GM23338 (cell line): Measurements from ENCODE around the gene GALNT13. TPM values are rescaled to one million over a fixed set of nuclear protein-coding genes. Genes with fewer than 3 reads are reported as not detected.

ENCODE experiments used
- ATAC-seq: fragments of 200-7000 bp; cut with Tn5 transposase; 3 replicates; pipeline ENCODE4 v1.9.1; 2020
- DNase-seq: peaks from one replicate; pipeline ENCODE4 v3.0.0-alpha.2; 2015; ENCODE audit warnings: low spot score
- H2AFZ ChIP-seq: fragments of 200-600 bp; sonication (generic); 2 replicates; pipeline ENCODE4 v1.8.0; 2016; ENCODE audit warnings: antibody characterized with exemption, mild to moderate bottlenecking, moderate library complexity
- H3F3A ChIP-seq: fragments of 200-600 bp; sonication (generic); replicated peaks from 2 replicates; pipeline ENCODE4 v1.8.0; 2017; ENCODE audit warnings: antibody characterized with exemption, mixed run types, low read depth
- H3K27ac ChIP-seq: fragments of 200-600 bp; sonication (generic); 2 replicates; pipeline ENCODE4 v1.6.1; 2016; ENCODE audit warnings: low read depth
- H3K27me3 ChIP-seq: fragments of 200-600 bp; sonication (generic); 2 replicates; pipeline ENCODE4 v1.8.0; 2016; ENCODE audit warnings: mild to moderate bottlenecking, mixed run types, moderate library complexity; ENCODE audit not compliant: insufficient read depth
- H3K36me3 ChIP-seq: fragments of 200-600 bp; sonication (generic); 2 replicates; pipeline ENCODE4 v1.8.0; 2016; ENCODE audit warnings: mild to moderate bottlenecking; ENCODE audit not compliant: insufficient read depth
- H3K4me1 ChIP-seq: fragments of 200-600 bp; sonication (generic); 2 replicates; pipeline ENCODE4 v1.8.0; 2016; ENCODE audit warnings: mild to moderate bottlenecking, moderate library complexity; ENCODE audit not compliant: insufficient read depth
- H3K4me2 ChIP-seq: fragments of 200-600 bp; sonication (generic); 2 replicates; pipeline ENCODE4 v1.7.1; 2017; ENCODE audit warnings: mixed run types
- H3K4me3 ChIP-seq: fragments of 200-600 bp; sonication (generic); 2 replicates; pipeline ENCODE4 v1.6.1; 2016; ENCODE audit warnings: mixed run types
- H3K79me2 ChIP-seq: fragments of 200-600 bp; sonication (generic); replicated peaks from 2 replicates; pipeline ENCODE4 v1.8.0; 2017; ENCODE audit warnings: mild to moderate bottlenecking; ENCODE audit not compliant: insufficient read depth
- H3K9me2 ChIP-seq: fragments of 200-600 bp; sonication (generic); 2 replicates; pipeline ENCODE4 v1.8.0; 2017; ENCODE audit not compliant: insufficient read depth
- H4K20me1 ChIP-seq: fragments of 200-600 bp; sonication (generic); replicated peaks from 2 replicates; pipeline ENCODE4 v1.8.0; 2017; ENCODE audit warnings: mild to moderate bottlenecking; ENCODE audit not compliant: insufficient read depth
- H3K27ac Mint-ChIP-seq: 2 replicates; pipeline ENCODE4 v1.8.0; 2020; ENCODE audit warnings: inconsistent platforms, mild to moderate bottlenecking, moderate library complexity, mixed read lengths
- H3K27me3 Mint-ChIP-seq: 3 replicates; pipeline ENCODE4 v1.8.0; 2022; ENCODE audit warnings: low read depth, mild to moderate bottlenecking, moderate library complexity, mixed read lengths, inconsistent platforms; ENCODE audit not compliant: insufficient read depth, poor library complexity
- H3K36me3 Mint-ChIP-seq: 3 replicates; pipeline ENCODE4 v1.8.0; 2021; ENCODE audit warnings: low read depth, mild to moderate bottlenecking, inconsistent platforms, moderate library complexity, mixed read lengths
- H3K4me1 Mint-ChIP-seq: 3 replicates; pipeline ENCODE4 v1.8.0; 2020; ENCODE audit warnings: mild to moderate bottlenecking, inconsistent platforms, mixed read lengths
- H3K4me3 Mint-ChIP-seq: 3 replicates; pipeline ENCODE4 v1.8.0; 2021; ENCODE audit warnings: moderate library complexity, mild to moderate bottlenecking, inconsistent platforms, mixed read lengths
- H3K9me3 Mint-ChIP-seq: 3 replicates; pipeline ENCODE4 v1.8.0; 2020; ENCODE audit warnings: moderate library complexity, mild to moderate bottlenecking, inconsistent platforms, mixed read lengths
- CREB1 ChIP-seq: fragments of 250-450 bp; sonication (Bioruptor Pico); IDR thresholded peaks from 2 replicates; pipeline ENCODE4 v1.5.0; 2020; ENCODE audit warnings: low read depth, mild to moderate bottlenecking, moderate library complexity
- EZH2 ChIP-seq: fragments of 200-600 bp; sonication (generic); IDR thresholded peaks from one replicate; pipeline ENCODE4 v1.8.0; 2017; ENCODE audit warnings: antibody characterized with exemption, mild to moderate bottlenecking, low read depth; ENCODE audit not compliant: unreplicated experiment
- NANOG ChIP-seq: IDR thresholded peaks from 2 replicates; pipeline ENCODE4 v1.6.1; 2016; ENCODE audit warnings: antibody characterized with exemption, borderline replicate concordance
- POLR2AphosphoS5 ChIP-seq: IDR thresholded peaks from 2 replicates; pipeline ENCODE4 v1.6.1; 2016; ENCODE audit warnings: antibody characterized with exemption, low read depth
- ZNF331 ChIP-seq: fragments of 250-450 bp; sonication (Bioruptor Pico); IDR thresholded peaks from 2 replicates; pipeline ENCODE4 v1.5.0; 2020; ENCODE audit warnings: low read depth, mild to moderate bottlenecking, moderate library complexity
- polyA plus RNA-seq: library from polyadenylated mRNA; unstranded; fragments of >200 nt; fragmentation: Nextera tagmentation; extraction: Ambion mirVana; gene quantifications from 2 replicates; pipeline ENCODE4 v1.2.1, GENCODE V29; 2016
- total RNA-seq: library from RNA; depleted of rRNA; stranded (reverse); fragments of >200 nt; shearing (Covaris generic); gene quantifications from 2 replicates; pipeline ENCODE4 v1.2.3, GENCODE V29; 2014
- TF ChIP-seq, protein P1 (sequence below): fragments of 250-450 bp; sonication (Bioruptor Pico); IDR thresholded peaks from 2 replicates; pipeline ENCODE4 v1.5.0; 2020; ENCODE audit warnings: mild to moderate bottlenecking, moderate library complexity
- TF ChIP-seq, protein P2 (sequence below), 2 experiments: fragments of 200-600 bp in 1 of 2; sonication (generic) in 1 of 2; conservative IDR thresholded peaks; 2 replicates each; pipeline versions ENCODE4 v1.5.1 to v1.6.1; 2016 to 2017; ENCODE audit warnings: antibody characterized with exemption in 2 of 2, low read depth in 2 of 2, mild to moderate bottlenecking in 2 of 2, moderate library complexity in 1 of 2

The GALNT13 gene
- total and polyA plus RNA-seq, 2 experiments from 2014 or later = 3.5 to 5.2 TPM

DNA sequence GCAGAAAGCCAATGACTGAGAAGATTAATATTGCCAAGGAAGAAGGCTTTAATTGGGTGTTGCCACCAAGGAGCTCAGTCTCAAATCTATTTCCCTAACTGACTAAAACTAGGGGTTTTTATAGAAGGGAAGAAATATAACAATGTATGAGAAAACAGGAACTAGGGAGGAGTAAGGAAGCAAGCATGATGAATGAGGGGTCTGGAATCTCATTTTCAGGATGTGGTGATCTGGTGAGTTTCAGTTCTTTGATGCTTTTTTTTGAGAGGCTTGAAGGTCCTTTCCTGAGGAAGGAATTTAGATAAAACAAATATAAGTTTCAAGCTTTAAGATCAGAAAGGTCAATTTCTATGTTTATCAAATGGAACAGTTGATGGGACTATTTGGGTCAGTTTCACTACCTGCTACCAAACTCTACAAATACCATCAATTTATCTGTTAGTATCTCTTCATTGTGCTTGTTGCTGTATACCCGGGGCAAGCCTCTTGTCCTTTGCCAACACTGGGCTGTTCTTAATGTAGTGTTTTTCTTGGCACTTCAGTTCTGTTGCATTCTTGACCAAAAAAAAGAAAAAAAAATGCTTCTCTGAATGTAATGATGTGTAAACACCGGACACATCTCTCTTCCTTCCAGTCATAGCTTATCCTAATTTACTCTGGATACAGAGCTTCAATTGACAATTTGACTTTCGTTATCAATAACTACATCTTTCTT, 357.0 kb downstream of the GALNT13 start:
- Mint-ChIP-seq H3K4me1 (no peaks in the 10 kb centered on the region), H3K9me3 (no peaks in the 10 kb centered on the region), H3K27ac (no peak overlapping the region), H3K36me3 (no peaks in the 10 kb centered on the region), H3K27me3 (no peaks in the 10 kb centered on the region), H3K4me3 (no peak overlapping the region)
- Histone ChIP-seq H3K36me3 (no peaks in the 10 kb centered on the region), H3K9me2 (no peaks in the 10 kb centered on the region), H3K79me2 (no peaks in the 10 kb centered on the region), H3K4me2 (no peak overlapping the region), H3K27me3 (no peaks in the 10 kb centered on the region), H4K20me1 (no peaks in the 10 kb centered on the region), H3K4me3 (no peak overlapping the region), H3K4me1 (no peaks in the 10 kb centered on the region), H3K27ac (no peak overlapping the region), H3F3A (no peaks in the 10 kb centered on the region), H2AFZ (no peak overlapping the region)
- ATAC-seq (no peak), DNase-seq (no peak)
- no peak for TF ChIP-seq NANOG
- no peak for TF ChIP-seq CREB1 (CRISPR knock-in tag)
- no peak for TF ChIP-seq EZH2
- TF ChIP-seq, protein P1, sequence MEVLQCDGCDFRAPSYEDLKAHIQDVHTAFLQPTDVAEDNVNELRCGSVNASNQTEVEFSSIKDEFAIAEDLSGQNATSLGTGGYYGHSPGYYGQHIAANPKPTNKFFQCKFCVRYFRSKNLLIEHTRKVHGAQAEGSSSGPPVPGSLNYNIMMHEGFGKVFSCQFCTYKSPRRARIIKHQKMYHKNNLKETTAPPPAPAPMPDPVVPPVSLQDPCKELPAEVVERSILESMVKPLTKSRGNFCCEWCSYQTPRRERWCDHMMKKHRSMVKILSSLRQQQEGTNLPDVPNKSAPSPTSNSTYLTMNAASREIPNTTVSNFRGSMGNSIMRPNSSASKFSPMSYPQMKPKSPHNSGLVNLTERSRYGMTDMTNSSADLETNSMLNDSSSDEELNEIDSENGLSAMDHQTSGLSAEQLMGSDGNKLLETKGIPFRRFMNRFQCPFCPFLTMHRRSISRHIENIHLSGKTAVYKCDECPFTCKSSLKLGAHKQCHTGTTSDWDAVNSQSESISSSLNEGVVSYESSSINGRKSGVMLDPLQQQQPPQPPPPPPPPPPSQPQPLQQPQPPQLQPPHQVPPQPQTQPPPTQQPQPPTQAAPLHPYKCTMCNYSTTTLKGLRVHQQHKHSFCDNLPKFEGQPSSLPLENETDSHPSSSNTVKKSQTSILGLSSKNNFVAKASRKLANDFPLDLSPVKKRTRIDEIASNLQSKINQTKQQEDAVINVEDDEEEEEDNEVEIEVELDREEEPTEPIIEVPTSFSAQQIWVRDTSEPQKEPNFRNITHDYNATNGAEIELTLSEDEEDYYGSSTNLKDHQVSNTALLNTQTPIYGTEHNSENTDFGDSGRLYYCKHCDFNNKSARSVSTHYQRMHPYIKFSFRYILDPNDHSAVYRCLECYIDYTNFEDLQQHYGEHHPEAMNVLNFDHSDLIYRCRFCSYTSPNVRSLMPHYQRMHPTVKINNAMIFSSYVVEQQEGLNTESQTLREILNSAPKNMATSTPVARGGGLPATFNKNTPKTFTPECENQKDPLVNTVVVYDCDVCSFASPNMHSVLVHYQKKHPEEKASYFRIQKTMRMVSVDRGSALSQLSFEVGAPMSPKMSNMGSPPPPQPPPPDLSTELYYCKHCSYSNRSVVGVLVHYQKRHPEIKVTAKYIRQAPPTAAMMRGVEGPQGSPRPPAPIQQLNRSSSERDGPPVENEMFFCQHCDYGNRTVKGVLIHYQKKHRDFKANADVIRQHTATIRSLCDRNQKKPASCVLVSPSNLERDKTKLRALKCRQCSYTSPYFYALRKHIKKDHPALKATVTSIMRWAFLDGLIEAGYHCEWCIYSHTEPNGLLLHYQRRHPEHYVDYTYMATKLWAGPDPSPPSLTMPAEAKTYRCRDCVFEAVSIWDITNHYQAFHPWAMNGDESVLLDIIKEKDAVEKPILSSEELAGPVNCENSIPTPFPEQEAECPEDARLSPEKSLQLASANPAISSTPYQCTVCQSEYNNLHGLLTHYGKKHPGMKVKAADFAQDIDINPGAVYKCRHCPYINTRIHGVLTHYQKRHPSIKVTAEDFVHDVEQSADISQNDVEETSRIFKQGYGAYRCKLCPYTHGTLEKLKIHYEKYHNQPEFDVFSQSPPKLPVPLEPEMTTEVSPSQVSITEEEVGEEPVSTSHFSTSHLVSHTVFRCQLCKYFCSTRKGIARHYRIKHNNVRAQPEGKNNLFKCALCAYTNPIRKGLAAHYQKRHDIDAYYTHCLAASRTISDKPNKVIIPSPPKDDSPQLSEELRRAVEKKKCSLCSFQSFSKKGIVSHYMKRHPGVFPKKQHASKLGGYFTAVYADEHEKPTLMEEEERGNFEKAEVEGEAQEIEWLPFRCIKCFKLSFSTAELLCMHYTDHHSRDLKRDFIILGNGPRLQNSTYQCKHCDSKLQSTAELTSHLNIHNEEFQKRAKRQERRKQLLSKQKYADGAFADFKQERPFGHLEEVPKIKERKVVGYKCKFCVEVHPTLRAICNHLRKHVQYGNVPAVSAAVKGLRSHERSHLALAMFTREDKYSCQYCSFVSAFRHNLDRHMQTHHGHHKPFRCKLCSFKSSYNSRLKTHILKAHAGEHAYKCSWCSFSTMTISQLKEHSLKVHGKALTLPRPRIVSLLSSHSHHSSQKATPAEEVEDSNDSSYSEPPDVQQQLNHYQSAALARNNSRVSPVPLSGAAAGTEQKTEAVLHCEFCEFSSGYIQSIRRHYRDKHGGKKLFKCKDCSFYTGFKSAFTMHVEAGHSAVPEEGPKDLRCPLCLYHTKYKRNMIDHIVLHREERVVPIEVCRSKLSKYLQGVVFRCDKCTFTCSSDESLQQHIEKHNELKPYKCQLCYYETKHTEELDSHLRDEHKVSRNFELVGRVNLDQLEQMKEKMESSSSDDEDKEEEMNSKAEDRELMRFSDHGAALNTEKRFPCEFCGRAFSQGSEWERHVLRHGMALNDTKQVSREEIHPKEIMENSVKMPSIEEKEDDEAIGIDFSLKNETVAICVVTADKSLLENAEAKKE (CRISPR knock-in tag) = no peak
- TF ChIP-seq ZNF331 = no peak
- TF ChIP-seq, protein P2, sequence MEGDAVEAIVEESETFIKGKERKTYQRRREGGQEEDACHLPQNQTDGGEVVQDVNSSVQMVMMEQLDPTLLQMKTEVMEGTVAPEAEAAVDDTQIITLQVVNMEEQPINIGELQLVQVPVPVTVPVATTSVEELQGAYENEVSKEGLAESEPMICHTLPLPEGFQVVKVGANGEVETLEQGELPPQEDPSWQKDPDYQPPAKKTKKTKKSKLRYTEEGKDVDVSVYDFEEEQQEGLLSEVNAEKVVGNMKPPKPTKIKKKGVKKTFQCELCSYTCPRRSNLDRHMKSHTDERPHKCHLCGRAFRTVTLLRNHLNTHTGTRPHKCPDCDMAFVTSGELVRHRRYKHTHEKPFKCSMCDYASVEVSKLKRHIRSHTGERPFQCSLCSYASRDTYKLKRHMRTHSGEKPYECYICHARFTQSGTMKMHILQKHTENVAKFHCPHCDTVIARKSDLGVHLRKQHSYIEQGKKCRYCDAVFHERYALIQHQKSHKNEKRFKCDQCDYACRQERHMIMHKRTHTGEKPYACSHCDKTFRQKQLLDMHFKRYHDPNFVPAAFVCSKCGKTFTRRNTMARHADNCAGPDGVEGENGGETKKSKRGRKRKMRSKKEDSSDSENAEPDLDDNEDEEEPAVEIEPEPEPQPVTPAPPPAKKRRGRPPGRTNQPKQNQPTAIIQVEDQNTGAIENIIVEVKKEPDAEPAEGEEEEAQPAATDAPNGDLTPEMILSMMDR (conservative IDR thresholded peaks at IDR 0.05; ENCODE audit: low read depth in 2 of 2) = no peak
- no peak for TF ChIP-seq POLR2AphosphoS5
